ENCODE results near the gene SEMA3A. TPM values are rescaled to one million over a fixed set of nuclear protein-coding genes. Genes with fewer than 3 reads are reported as not detected.

SEMA3A gene
- polyA plus RNA-seq, 1 donor from 2014 or later = 22.8 TPM

- Histone ChIP-seq H3K79me2 (replicated peaks; ENCODE audit: insufficient read depth, low read length) (no peaks in the 10 kb centered on the region), H2AFZ (ENCODE audit: low read depth, low read length) (no peak overlapping the region), H3K9me2 (ENCODE audit: insufficient read depth, low read length) (no peaks in the 10 kb centered on the region)
These were observed 264.3 kb downstream of the SEMA3A start for GRCh38 chr7:83930262-83930661.

GRCh38 chr7:83925860-83926259 lies 268.7 kb downstream of the SEMA3A start:
- Histone ChIP-seq H3K27me3 (ENCODE audit: insufficient read depth, low read depth, low read length) (no peaks in the 10 kb centered on the region), H3K4me3 (ENCODE audit: low read length) (no peak overlapping the region), H3K79me2 (replicated peaks; ENCODE audit: insufficient read depth, low read length) (no peaks in the 10 kb centered on the region), H4K20me1 (ENCODE audit: insufficient read depth) (no peaks in the 10 kb centered on the region), H2AFZ (ENCODE audit: low read depth, low read length) (no peak overlapping the region), H3K36me3 (ENCODE audit: insufficient read depth, low read length) (no peaks in the 10 kb centered on the region), H3F3A (ENCODE audit: insufficient read depth, low read length, poor library complexity, severe bottlenecking) (no peaks in the 10 kb centered on the region), H3K27ac (ENCODE audit: low read length) (no peak overlapping the region), H3K9me2 (ENCODE audit: insufficient read depth, low read length) (no peaks in the 10 kb centered on the region), H3K9ac (ENCODE audit: low read length) (no peak overlapping the region), H3K9me3 (ENCODE audit: low read length) (no peaks in the 10 kb centered on the region), H3K4me2 (ENCODE audit: low read length) (no peak overlapping the region)
- TF ChIP-seq MXI1 (conservative IDR thresholded peaks at IDR 0.05; ENCODE audit: poor library complexity, severe bottlenecking) = no peak

More at GRCh38 chr7:83930262-83930661, 264.3 kb downstream of the SEMA3A start:
- H3K27ac ChIP-seq (ENCODE audit: low read length) = no peak overlapping the region
- no peaks in the 10 kb centered on the region for H4K20me1 ChIP-seq (ENCODE audit: insufficient read depth)
- no peak for TF ChIP-seq SMC3 (conservative IDR thresholded peaks at IDR 0.05; ENCODE audit: poor library complexity)
- no peak for TF ChIP-seq MXI1 (conservative IDR thresholded peaks at IDR 0.05; ENCODE audit: poor library complexity, severe bottlenecking)
- TF ChIP-seq TAF1 (IDR thresholded peaks at IDR 0.05; ENCODE audit: low read depth) = no peak
- no peak for TF ChIP-seq EZH2 (IDR thresholded peaks at IDR 0.05; ENCODE audit: borderline replicate concordance, insufficient read depth, low read length, poor library complexity, severe bottlenecking)
- no peak for TF ChIP-seq RAD21 (conservative IDR thresholded peaks at IDR 0.05)
- TF ChIP-seq, protein P1, sequence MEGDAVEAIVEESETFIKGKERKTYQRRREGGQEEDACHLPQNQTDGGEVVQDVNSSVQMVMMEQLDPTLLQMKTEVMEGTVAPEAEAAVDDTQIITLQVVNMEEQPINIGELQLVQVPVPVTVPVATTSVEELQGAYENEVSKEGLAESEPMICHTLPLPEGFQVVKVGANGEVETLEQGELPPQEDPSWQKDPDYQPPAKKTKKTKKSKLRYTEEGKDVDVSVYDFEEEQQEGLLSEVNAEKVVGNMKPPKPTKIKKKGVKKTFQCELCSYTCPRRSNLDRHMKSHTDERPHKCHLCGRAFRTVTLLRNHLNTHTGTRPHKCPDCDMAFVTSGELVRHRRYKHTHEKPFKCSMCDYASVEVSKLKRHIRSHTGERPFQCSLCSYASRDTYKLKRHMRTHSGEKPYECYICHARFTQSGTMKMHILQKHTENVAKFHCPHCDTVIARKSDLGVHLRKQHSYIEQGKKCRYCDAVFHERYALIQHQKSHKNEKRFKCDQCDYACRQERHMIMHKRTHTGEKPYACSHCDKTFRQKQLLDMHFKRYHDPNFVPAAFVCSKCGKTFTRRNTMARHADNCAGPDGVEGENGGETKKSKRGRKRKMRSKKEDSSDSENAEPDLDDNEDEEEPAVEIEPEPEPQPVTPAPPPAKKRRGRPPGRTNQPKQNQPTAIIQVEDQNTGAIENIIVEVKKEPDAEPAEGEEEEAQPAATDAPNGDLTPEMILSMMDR (IDR thresholded peaks at IDR 0.05; ENCODE audit: poor library complexity, severe bottlenecking) = no peak
- H3K9me3 ChIP-seq (ENCODE audit: low read length) = no peaks in the 10 kb centered on the region
- no peak overlapping the region for H3K4me3 ChIP-seq (ENCODE audit: low read length)
- no peaks in the 10 kb centered on the region for H3F3A ChIP-seq (ENCODE audit: insufficient read depth, low read length, poor library complexity, severe bottlenecking)
- H3K36me3 ChIP-seq (ENCODE audit: insufficient read depth, low read length) = no peaks in the 10 kb centered on the region
- no peaks in the 10 kb centered on the region for H3K27me3 ChIP-seq (ENCODE audit: insufficient read depth, low read depth, low read length)
- H3K9ac ChIP-seq (ENCODE audit: low read length) = no peak overlapping the region
- no peak overlapping the region for H3K4me2 ChIP-seq (ENCODE audit: low read length)

GRCh38 chr7:83921941-83922607 lies 272.5 kb downstream of the SEMA3A start:
- no peak overlapping the region for H3K9ac ChIP-seq (ENCODE audit: low read length)
- H3K79me2 ChIP-seq (replicated peaks; ENCODE audit: insufficient read depth, low read length) = no peaks in the 10 kb centered on the region
- H3F3A ChIP-seq (ENCODE audit: insufficient read depth, low read length, poor library complexity, severe bottlenecking) = no peaks in the 10 kb centered on the region
- TF ChIP-seq REST (IDR thresholded peaks at IDR 0.05; ENCODE audit: borderline replicate concordance) (no peak), POLR2AphosphoS5 (IDR thresholded peaks at IDR 0.05) (no peak), TAF1 (IDR thresholded peaks at IDR 0.05; ENCODE audit: low read depth) (no peak), SMC3 (conservative IDR thresholded peaks at IDR 0.05; ENCODE audit: poor library complexity) (no peak), EZH2 (IDR thresholded peaks at IDR 0.05; ENCODE audit: borderline replicate concordance, insufficient read depth, low read length, poor library complexity, severe bottlenecking) (no peak), EP300 (conservative IDR thresholded peaks at IDR 0.05; ENCODE audit: poor library complexity, severe bottlenecking) (no peak)
- TF ChIP-seq, protein P1 (IDR thresholded peaks at IDR 0.05; ENCODE audit: poor library complexity, severe bottlenecking) = no peak
- H3K9me2 ChIP-seq (ENCODE audit: insufficient read depth, low read length) = no peaks in the 10 kb centered on the region
- H3K4me3 ChIP-seq (ENCODE audit: low read length) = no peak overlapping the region
- H3K27me3 ChIP-seq (ENCODE audit: insufficient read depth, low read depth, low read length) = no peaks in the 10 kb centered on the region
- no peaks in the 10 kb centered on the region for H3K9me3 ChIP-seq (ENCODE audit: low read length)
- no peaks in the 10 kb centered on the region for H3K36me3 ChIP-seq (ENCODE audit: insufficient read depth, low read length)
- no peak overlapping the region for H2AFZ ChIP-seq (ENCODE audit: low read depth, low read length)
- H3K27ac ChIP-seq (ENCODE audit: low read length) = no peak overlapping the region
- H4K20me1 ChIP-seq (ENCODE audit: insufficient read depth) = no peaks in the 10 kb centered on the region
- H3K4me2 ChIP-seq (ENCODE audit: low read length) = no peak overlapping the region

All from neural cell (in vitro differentiated cells).